Measurements from ENCODE around the gene ERC2. TPM values are rescaled to one million over a fixed set of nuclear protein-coding genes. Genes with fewer than 3 reads are reported as not detected.

ERC2 gene
- total RNA-seq, 1 experiment from 2014 or later, result 0.90 TPM

GRCh38 chr3:55658270-55658669, 810.0 kb downstream of the ERC2 start:
- H3K4me3 ChIP-seq (ENCODE audit: low read depth, low read length, poor library complexity, severe bottlenecking), result no peak overlapping the region
- CTCF ChIA-PET, result no interaction called here
- no peaks in the 10 kb centered on the region for H3K4me1 ChIP-seq (ENCODE audit: insufficient read depth, low read length, poor library complexity, severe bottlenecking)
- no peaks in the 10 kb centered on the region for H3K36me3 ChIP-seq (ENCODE audit: insufficient read depth, low read length, poor library complexity, severe bottlenecking)
- intact Hi-C loops (cut with micrococcal nuclease; ENCODE audit: unreplicated experiment), result no loop called here
- POLR2A ChIA-PET (ENCODE audit: low non-redundant PET), result no interaction called here
- TF ChIP-seq, protein P1, sequence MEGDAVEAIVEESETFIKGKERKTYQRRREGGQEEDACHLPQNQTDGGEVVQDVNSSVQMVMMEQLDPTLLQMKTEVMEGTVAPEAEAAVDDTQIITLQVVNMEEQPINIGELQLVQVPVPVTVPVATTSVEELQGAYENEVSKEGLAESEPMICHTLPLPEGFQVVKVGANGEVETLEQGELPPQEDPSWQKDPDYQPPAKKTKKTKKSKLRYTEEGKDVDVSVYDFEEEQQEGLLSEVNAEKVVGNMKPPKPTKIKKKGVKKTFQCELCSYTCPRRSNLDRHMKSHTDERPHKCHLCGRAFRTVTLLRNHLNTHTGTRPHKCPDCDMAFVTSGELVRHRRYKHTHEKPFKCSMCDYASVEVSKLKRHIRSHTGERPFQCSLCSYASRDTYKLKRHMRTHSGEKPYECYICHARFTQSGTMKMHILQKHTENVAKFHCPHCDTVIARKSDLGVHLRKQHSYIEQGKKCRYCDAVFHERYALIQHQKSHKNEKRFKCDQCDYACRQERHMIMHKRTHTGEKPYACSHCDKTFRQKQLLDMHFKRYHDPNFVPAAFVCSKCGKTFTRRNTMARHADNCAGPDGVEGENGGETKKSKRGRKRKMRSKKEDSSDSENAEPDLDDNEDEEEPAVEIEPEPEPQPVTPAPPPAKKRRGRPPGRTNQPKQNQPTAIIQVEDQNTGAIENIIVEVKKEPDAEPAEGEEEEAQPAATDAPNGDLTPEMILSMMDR (conservative IDR thresholded peaks at IDR 0.05; ENCODE audit: low read depth, low read length), result no peak
- TF ChIP-seq EZH2 (IDR thresholded peaks at IDR 0.05; ENCODE audit: borderline replicate concordance, low read depth, low read length, poor library complexity, severe bottlenecking), result no peak
- DNase-seq (ENCODE audit: low spot score), result no peak
- H3K9me3 ChIP-seq (ENCODE audit: low read depth, low read length, poor library complexity, severe bottlenecking), result no peaks in the 10 kb centered on the region
- no peak overlapping the region for H3K27ac ChIP-seq (ENCODE audit: low read depth, low read length, poor library complexity, severe bottlenecking)
- no TSS peak for BruUV-seq (replicated peaks)
- no peaks in the 10 kb centered on the region for H3K27me3 ChIP-seq (replicated peaks; ENCODE audit: insufficient read depth, low read depth, low read length, poor library complexity)

DNA sequence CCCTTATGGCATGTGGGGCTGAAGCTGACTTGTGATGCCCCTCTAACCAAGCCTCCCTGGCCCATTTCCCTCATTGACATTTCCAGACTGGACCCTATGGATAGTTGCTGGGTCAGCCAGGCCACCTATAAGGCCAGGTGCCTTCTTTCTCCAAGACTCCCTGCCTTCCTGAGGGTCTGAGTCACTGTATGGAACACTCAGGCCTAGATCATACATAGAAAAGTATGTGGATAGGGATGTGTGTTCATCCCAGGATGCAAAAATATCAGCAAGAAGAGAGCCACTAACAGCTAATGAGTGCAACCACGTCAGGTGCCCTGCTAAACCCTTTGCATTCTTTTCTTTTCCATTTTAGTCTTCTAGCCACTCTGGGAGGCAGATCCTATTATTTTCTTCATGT, 812.7 kb downstream of the ERC2 start:
- BruUV-seq (replicated peaks), result no TSS peak
- no peak overlapping the region for H3K27ac ChIP-seq (ENCODE audit: low read depth, low read length, poor library complexity, severe bottlenecking)
- no peaks in the 10 kb centered on the region for H3K27me3 ChIP-seq (replicated peaks; ENCODE audit: insufficient read depth, low read depth, low read length, poor library complexity)

GRCh38 chr3:55654123-55654760, 814.0 kb downstream of the ERC2 start:
- DNase-seq (ENCODE audit: low spot score), result no peak
- no peak for TF ChIP-seq EZH2 (IDR thresholded peaks at IDR 0.05; ENCODE audit: borderline replicate concordance, low read depth, low read length, poor library complexity, severe bottlenecking)
- TF ChIP-seq, protein P1 (conservative IDR thresholded peaks at IDR 0.05; ENCODE audit: low read depth, low read length), result no peak
- no peaks in the 10 kb centered on the region for H3K9me3 ChIP-seq (ENCODE audit: low read depth, low read length, poor library complexity, severe bottlenecking)
- no peaks in the 10 kb centered on the region for H3K36me3 ChIP-seq (ENCODE audit: insufficient read depth, low read length, poor library complexity, severe bottlenecking)
- BruUV-seq (replicated peaks), result no TSS peak
- ChIA-PET CTCF (no interaction called here), POLR2A (ENCODE audit: low non-redundant PET) (no interaction called here)
- intact Hi-C loops (cut with micrococcal nuclease; ENCODE audit: unreplicated experiment), result no loop called here
- no peaks in the 10 kb centered on the region for H3K4me1 ChIP-seq (ENCODE audit: insufficient read depth, low read length, poor library complexity, severe bottlenecking)
- H3K27me3 ChIP-seq (replicated peaks; ENCODE audit: insufficient read depth, low read depth, low read length, poor library complexity), result no peaks in the 10 kb centered on the region
- H3K27ac ChIP-seq (ENCODE audit: low read depth, low read length, poor library complexity, severe bottlenecking), result no peak overlapping the region
- no peak overlapping the region for H3K4me3 ChIP-seq (ENCODE audit: low read depth, low read length, poor library complexity, severe bottlenecking)

More for the DNA sequence above, 812.7 kb downstream of the ERC2 start:
- no peak for TF ChIP-seq EZH2 (IDR thresholded peaks at IDR 0.05; ENCODE audit: borderline replicate concordance, low read depth, low read length, poor library complexity, severe bottlenecking)
- TF ChIP-seq, protein P1 (conservative IDR thresholded peaks at IDR 0.05; ENCODE audit: low read depth, low read length), result no peak
- CTCF ChIA-PET, result no interaction called here
- Histone ChIP-seq H3K4me1 (ENCODE audit: insufficient read depth, low read length, poor library complexity, severe bottlenecking) (no peaks in the 10 kb centered on the region), H3K9me3 (ENCODE audit: low read depth, low read length, poor library complexity, severe bottlenecking) (no peaks in the 10 kb centered on the region), H3K36me3 (ENCODE audit: insufficient read depth, low read length, poor library complexity, severe bottlenecking) (no peaks in the 10 kb centered on the region), H3K4me3 (ENCODE audit: low read depth, low read length, poor library complexity, severe bottlenecking) (no peak overlapping the region)
- no peak for DNase-seq (ENCODE audit: low spot score)
- intact Hi-C loops (cut with micrococcal nuclease; ENCODE audit: unreplicated experiment), result no loop called here
- POLR2A ChIA-PET (ENCODE audit: low non-redundant PET), result no interaction called here

Data from A673 (cell line).